ENCODE results near the gene CCDC124. TPM values are rescaled to one million over a fixed set of nuclear protein-coding genes. Genes with fewer than 3 reads are reported as not detected.

The CCDC124 gene
- total RNA-seq, 1 donor from 2014 or later, result 65.9 TPM

GRCh38 chr19:17951990-17952976 is 19.5 kb downstream of the CCDC124 start:
- intact Hi-C loops (cut with micrococcal nuclease), result no loop called here

- intact Hi-C loops (cut with micrococcal nuclease), result no loop called here
Measured at GRCh38 chr19:17953316-17953801, 20.5 kb downstream of the CCDC124 start.

- intact Hi-C loops (cut with micrococcal nuclease), result no loop called here
Measured at GRCh38 chr19:17953869-17954268, 21.1 kb downstream of the CCDC124 start.

GRCh38 chr19:17954401-17954800 is 21.6 kb downstream of the CCDC124 start:
- intact Hi-C loops (cut with micrococcal nuclease), result no loop called here

- intact Hi-C loops (cut with micrococcal nuclease), result no loop called here
Measured at GRCh38 chr19:17957149-17957849, 24.5 kb downstream of the CCDC124 start.

GRCh38 chr19:17957885-17958284 is 25.1 kb downstream of the CCDC124 start:
- intact Hi-C loops (cut with micrococcal nuclease), result no loop called here

- intact Hi-C loops (cut with micrococcal nuclease), result no loop called here
Measured at GRCh38 chr19:17963936-17964691, 31.3 kb downstream of the CCDC124 start.

- intact Hi-C loops (cut with micrococcal nuclease), result no loop called here
Measured at GRCh38 chr19:17965370-17966128, 32.7 kb downstream of the CCDC124 start.

- intact Hi-C loops (cut with micrococcal nuclease), result no loop called here
Measured at GRCh38 chr19:17966129-17966483, 33.3 kb downstream of the CCDC124 start.

- intact Hi-C loops (cut with micrococcal nuclease), result no loop called here
Measured at GRCh38 chr19:17966550-17967256, 33.9 kb downstream of the CCDC124 start, which contains the start of gene KCNN1. KCNN1 (plus strand) TSS chr19:17967107; CDS start chr19:17973889, 6,782 bp downstream.

- intact Hi-C loops (cut with micrococcal nuclease), result no loop called here
Measured at GRCh38 chr19:17967257-17968051, 34.6 kb downstream of the CCDC124 start.

- intact Hi-C loops (cut with micrococcal nuclease), result no loop called here
Measured at GRCh38 chr19:17968362-17968761, 35.5 kb downstream of the CCDC124 start.

- intact Hi-C loops (cut with micrococcal nuclease), result no loop called here
Measured at GRCh38 chr19:17969096-17969792, 36.4 kb downstream of the CCDC124 start.

- intact Hi-C loops (cut with micrococcal nuclease), result no loop called here
Measured at GRCh38 chr19:17972230-17972629, 39.4 kb downstream of the CCDC124 start.

GRCh38 chr19:17973759-17974158 is 40.9 kb downstream of the CCDC124 start:
- intact Hi-C loops (cut with micrococcal nuclease), result no loop called here

- intact Hi-C loops (cut with micrococcal nuclease), result no loop called here
Measured at GRCh38 chr19:17974551-17974950, 41.7 kb downstream of the CCDC124 start.

- intact Hi-C loops (cut with micrococcal nuclease), result no loop called here
Measured at GRCh38 chr19:17975032-17975431, 42.2 kb downstream of the CCDC124 start.

- intact Hi-C loops (cut with micrococcal nuclease), result no loop called here
Measured at GRCh38 chr19:17977021-17977420, 44.2 kb downstream of the CCDC124 start.

GRCh38 chr19:17977488-17977887 is 44.7 kb downstream of the CCDC124 start:
- intact Hi-C loops (cut with micrococcal nuclease), result no loop called here
